ENCODE measurements around the gene CACNA1D.

GRCh38 chr3:53799338-53799865 is 305.0 kb downstream of the CACNA1D start:
- TF ChIP-seq CTCF (conservative IDR thresholded peaks at IDR 0.05; ENCODE audit: low read depth, low read length) (no peak), EZH2 (IDR thresholded peaks at IDR 0.05; ENCODE audit: borderline replicate concordance, low read depth, low read length, poor library complexity, severe bottlenecking) (no peak)

Measured in A673 (cell line).